ENCODE results near the gene MTURN. TPM values are rescaled to one million over a fixed set of nuclear protein-coding genes. Genes with fewer than 3 reads are reported as not detected.
A peak's percentile ranks its signal among the peaks of the same experiment; 100 is the strongest.

The MTURN gene
- total and polyA plus RNA-seq, 9 of the 15 experiments (the other 6 are each of a cell fraction or from before 2014, with no cell fraction given) = 0.94 to 14.8 (median 6.4) TPM

- TF ChIP-seq NR0B1 (IDR thresholded peaks at IDR 0.05; ENCODE audit: partially characterized antibody) (no peak), MEF2D (tag; conservative IDR thresholded peaks at IDR 0.05; ENCODE audit: low read depth) (peak; percentile 65; the same call in 1 of the 2 replicates), ESRRA (IDR thresholded peaks at IDR 0.05; ENCODE audit: borderline replicate concordance, low read depth) (peak; percentile 58; the same call in 1 of the 2 replicates), ZNF764 (CRISPR knock-in tag; IDR thresholded peaks at IDR 0.05; ENCODE audit: low read depth) (no peak), ZNF79 (CRISPR knock-in tag; IDR thresholded peaks at IDR 0.05; ENCODE audit: low read depth) (no peak), SAFB2 (IDR thresholded peaks at IDR 0.05; ENCODE audit: borderline replicate concordance, low read depth, low read length, severe bottlenecking) (no peak), YY1 (IDR thresholded peaks at IDR 0.05; ENCODE audit: borderline replicate concordance in 1 of 3, control insufficient read depth in 1 of 3, extremely low read depth in 1 of 3, insufficient read depth in 3 of 3, insufficient read length in 1 of 3, insufficient replicate concordance in 2 of 3, low read depth in 1 of 3, low read length in 2 of 3) (peak in 1 of 3 experiments; percentile 13), MLLT1 (IDR thresholded peaks at IDR 0.05) (no peak; a peak in 1 of 4 replicates), CBX5 (IDR thresholded peaks at IDR 0.05; ENCODE audit: borderline replicate concordance, low read depth) (no peak), ZNF311 (CRISPR knock-in tag; IDR thresholded peaks at IDR 0.05) (no peak; the same call in 1 of the 2 replicates), HDAC6 (IDR thresholded peaks at IDR 0.05; ENCODE audit: low read depth, low read length) (no peak), PRPF4 (IDR thresholded peaks at IDR 0.05; ENCODE audit: insufficient read depth, low read depth, low read length, poor library complexity, severe bottlenecking) (no peak), KLF16 (IDR thresholded peaks at IDR 0.05) (peak; percentile 73), LCOR (CRISPR knock-in tag; IDR thresholded peaks at IDR 0.05) (no peak), NFXL1 (CRISPR knock-in tag; IDR thresholded peaks at IDR 0.05) (no peak), MYNN (IDR thresholded peaks at IDR 0.05) (0 out of 2 replicates have a peak, but pooled peaks have one; percentile 59), MYNN (CRISPR knock-in tag; IDR thresholded peaks at IDR 0.05) (no peak), HSF4 (CRISPR knock-in tag; IDR thresholded peaks at IDR 0.05; ENCODE audit: borderline replicate concordance) (no peak), HDAC2 (IDR thresholded peaks at IDR 0.05) (peak; percentile 95), RBM17 (IDR thresholded peaks at IDR 0.05; ENCODE audit: borderline replicate concordance, low read depth, low read length) (no peak), ZNF778 (CRISPR knock-in tag; IDR thresholded peaks at IDR 0.05) (no peak), ZNF316 (IDR thresholded peaks at IDR 0.05) (peak; percentile 89), L3MBTL2 (IDR thresholded peaks at IDR 0.05) (peak; percentile 93)
Measured at GRCh38 chr7:30146127-30146612, 11.4 kb downstream of the MTURN start (continued).
